ENCODE measurements around the gene PAQR3. TPM values are rescaled to one million over a fixed set of nuclear protein-coding genes. Genes with fewer than 3 reads are reported as not detected.

PAQR3 gene
- total RNA-seq, 1 donor from 2014 or later = 7.2 TPM

DNA sequence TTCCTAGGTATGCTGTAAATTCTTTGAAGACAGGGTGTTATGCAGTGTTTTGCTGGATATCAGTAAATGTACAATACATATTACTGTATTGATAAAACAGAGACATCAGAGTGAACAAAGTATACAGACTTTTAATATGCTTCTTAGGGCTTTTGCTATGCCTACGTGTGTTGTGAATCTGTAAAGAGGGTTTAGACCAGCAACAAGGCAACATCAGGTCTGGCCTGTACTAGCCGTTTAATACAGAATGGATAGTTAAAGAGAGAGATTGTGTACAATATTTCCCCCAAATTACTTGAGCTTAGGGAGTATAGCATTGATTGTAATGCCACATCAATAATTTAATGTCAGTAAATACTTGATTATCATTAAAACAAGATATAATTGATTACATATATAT is 75.2 kb downstream of the PAQR3 start:
- DNase-seq (ENCODE audit: low spot score) = no peak

DNA sequence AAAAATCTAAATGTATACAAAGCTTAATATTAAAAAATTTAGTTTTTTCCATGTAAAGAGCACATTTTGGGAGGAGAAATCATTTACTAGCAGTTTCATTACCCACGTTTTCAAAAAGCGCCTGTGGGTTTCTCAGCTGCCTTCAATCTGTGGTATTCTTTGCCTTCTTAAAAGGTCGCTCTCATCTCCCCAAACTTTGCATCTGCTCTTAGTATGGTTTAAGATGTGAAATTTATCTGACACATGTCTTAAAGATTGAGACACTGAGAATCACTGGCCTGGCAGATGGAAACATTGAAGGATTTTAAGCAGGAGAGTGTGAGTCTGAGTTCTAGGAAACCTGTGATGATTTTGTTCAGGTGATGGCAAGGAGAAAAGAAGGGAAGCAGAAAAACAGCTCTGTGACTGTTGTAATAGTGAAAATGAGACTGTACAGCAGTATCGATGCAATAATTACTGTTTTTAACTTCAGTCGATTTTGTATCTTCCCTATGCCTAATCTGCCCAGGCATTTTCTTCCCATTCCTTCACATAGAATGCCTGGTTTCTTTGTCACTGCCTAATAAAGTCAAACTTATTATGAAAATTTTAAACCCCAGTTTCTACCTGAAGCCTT is 75.9 kb downstream of the PAQR3 start:
- DNase-seq (ENCODE audit: low spot score) = no peak

DNA sequence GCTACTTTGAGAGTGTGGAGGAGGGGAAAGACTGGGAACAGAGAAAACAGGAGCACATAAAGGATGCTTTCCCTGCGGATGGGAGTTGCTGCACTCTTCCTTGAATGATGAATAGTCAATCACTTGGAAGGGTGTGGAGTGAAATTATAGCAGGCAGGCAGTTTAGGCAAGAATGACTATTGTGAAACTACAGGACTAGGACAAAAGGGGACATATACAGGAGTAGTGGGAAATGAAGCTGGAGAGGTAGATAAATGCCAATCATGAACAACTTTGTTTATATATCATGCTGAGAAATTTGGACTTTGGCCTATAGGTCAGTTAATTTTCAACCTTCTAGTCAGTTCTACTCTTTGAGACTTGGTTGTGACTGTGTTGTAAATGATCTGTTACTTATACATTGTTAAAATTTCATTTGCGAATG is 76.9 kb downstream of the PAQR3 start:
- DNase-seq (ENCODE audit: low spot score) = no peak

Other genes starting within 250 kb of the PAQR3 start
- 38.7 TPM for gene BMP2K, start 163.1 kb downstream of the PAQR3 start, total RNA-seq